ENCODE measurements around the gene AGAP5. TPM values are rescaled to one million over a fixed set of nuclear protein-coding genes. Genes with fewer than 3 reads are reported as not detected.

AGAP5 gene
- total and polyA plus RNA-seq, 2 of the 4 experiments (the other 2 are of a cell fraction) = 1.8 to 4.1 TPM

GRCh38 chr10:73644767-73645166, 53.1 kb downstream of the AGAP5 start:
- CTCF ChIA-PET = no interaction called here
- H3K18ac ChIP-seq (ENCODE audit: low read depth, low read length) = no peak overlapping the region; the same call in 1 of the 2 replicates
- no peak overlapping the region for H3K9ac ChIP-seq (ENCODE audit: low read depth, low read length)

More at GRCh38 chr10:73644767-73645166, 53.1 kb downstream of the AGAP5 start:
- Histone ChIP-seq H3K27ac (ENCODE audit: insufficient read depth, low read length) (no peak overlapping the region), H2BK120ac (ENCODE audit: low read depth, low read length) (peak overlapping the region; percentile 51; the same call in 1 of the 2 replicates), H2AK9ac (replicated peaks; ENCODE audit: low read depth, low read length, poor library complexity) (no peak overlapping the region), H3K4me1 (ENCODE audit: control insufficient read depth, insufficient read depth, low read length) (peaks cover 13% of the 10 kb centered on the region), H3K14ac (replicated peaks; ENCODE audit: low read depth, low read length) (no peak overlapping the region; the same call in 1 of the 2 replicates), H2BK5ac (ENCODE audit: low read depth, low read length, poor library complexity, severe bottlenecking) (no peak overlapping the region), H4K8ac (ENCODE audit: low read depth in 2 of 2, low read length in 2 of 2) (no peak overlapping the region; a peak in 1 of 4 replicates), H3K23ac (ENCODE audit: low read depth, low read length) (no peak overlapping the region), H3K4me2 (ENCODE audit: low read depth, low read length) (no peak overlapping the region), H2AFZ (replicated peaks; ENCODE audit: low read length, poor library complexity) (no peak overlapping the region), H3K9me3 (ENCODE audit: control insufficient read depth, insufficient read depth, low read length) (no peaks in the 10 kb centered on the region), H3K56ac (ENCODE audit: extremely low read depth, insufficient read depth, low read length) (no peak overlapping the region), H4K5ac (ENCODE audit: low read depth, low read length) (no peak overlapping the region), H3K4ac (ENCODE audit: low read depth, low read length) (peak overlapping the region; percentile 45), H3K27me3 (ENCODE audit: control insufficient read depth, insufficient read depth, low read length) (peaks cover 4% of the 10 kb centered on the region; the same call in 1 of the 2 replicates), H4K91ac (ENCODE audit: insufficient read depth, low read depth, low read length) (peak overlapping the region; percentile 34; the same call in 1 of the 2 replicates), H3K9me1 (ENCODE audit: insufficient read depth, low read length) (peaks cover 15% of the 10 kb centered on the region), H3K79me1 (ENCODE audit: low read depth in 1 of 2, low read length in 2 of 2) (peaks cover 0 to 14% of the 10 kb centered on the region in 2 experiments; a peak in 2 of 4 replicates), H2AK5ac (ENCODE audit: low read depth, low read length) (0 out of 2 replicates have a peak overlapping the region, but pooled peaks have one; percentile 9), H3K36me3 (ENCODE audit: control insufficient read depth, insufficient read depth, low read length) (no peaks in the 10 kb centered on the region), H4K20me1 (ENCODE audit: insufficient read depth, low read length) (no peaks in the 10 kb centered on the region), H2BK20ac (ENCODE audit: low read depth, low read length) (peak overlapping the region; percentile 69; the same call in 1 of the 2 replicates), H2BK15ac (ENCODE audit: low read depth, low read length) (no peak overlapping the region; the same call in 2 of the 3 replicates), H3K4me3 (ENCODE audit: insufficient read depth, low read depth, low read length) (no peak overlapping the region)
- DNase-seq (no peak), ATAC-seq (ENCODE audit: low read depth) (no peak)
- no peak for TF ChIP-seq BHLHE40 (IDR thresholded peaks at IDR 0.05; ENCODE audit: low read depth, low read length)
- TF ChIP-seq POLR2A (IDR thresholded peaks at IDR 0.05; ENCODE audit: low read depth, low read length) = no peak
- no peak for TF ChIP-seq MAZ (IDR thresholded peaks at IDR 0.05; ENCODE audit: borderline replicate concordance, low read depth, low read length)
- TF ChIP-seq MXI1 (IDR thresholded peaks at IDR 0.05; ENCODE audit: borderline replicate concordance, low read depth, low read length) = no peak
- TF ChIP-seq CTCF (conservative IDR thresholded peaks at IDR 0.05; ENCODE audit: low read depth, low read length) = no peak
- no peak for TF ChIP-seq RFX5 (IDR thresholded peaks at IDR 0.05; ENCODE audit: low read depth, low read length)
- intact Hi-C loops (cut with micrococcal nuclease) (loop anchor here (1.0 to 10.0 kb wide), 3 partner anchors 115 to 382 kb away; partner anchors contain the start of gene ANXA7), dilution Hi-C loops (cut with HindIII; ENCODE audit: low sequenced_read_pairs, unreplicated experiment) (no loop called here), in situ Hi-C loops (cut with MboI; ENCODE audit: low sequenced_read_pairs) (loop anchor here (5.0 to 25.0 kb wide), 2 partner anchors 117 to 382 kb away; partner anchors contain the start of gene MRPS16)
- no CpG with 5 or more reads among the region's 1 CpG for WGBS, 2 experiments (ENCODE audit: extremely low coverage in 2 of 2, insufficient read length in 1 of 2)
- BruUV-seq (replicated peaks) = no TSS peak
- POLR2A ChIA-PET (ENCODE audit: unreplicated experiment) = no interaction called here
